Fibroblast of skin of right biceps (primary cell): ENCODE results near the gene CFP.
"Not testable (repeated sequence)": the region's sequence is repeated elsewhere in the genome, so short reads cannot be mapped to it uniquely, and the experiment has no call there.

Source experiments
- DNase-seq: peaks from one replicate; pipeline ENCODE4 v3.0.0-alpha.2; 2013

Gene CFP

GRCh38 chrX:47637546-47638195 lies 7.9 kb upstream of the CFP start:
- DNase-seq: no peak

GRCh38 chrX:47634871-47635575 lies 5.3 kb upstream of the CFP start:
- no peak for DNase-seq

GRCh38 chrX:47633689-47634590 lies 4.2 kb upstream of the CFP start:
- no peak for DNase-seq

GRCh38 chrX:47632666-47633065 lies 2.9 kb upstream of the CFP start:
- DNase-seq: no peak

GRCh38 chrX:47631676-47632075 lies 1.9 kb upstream of the CFP start:
- no peak for DNase-seq

GRCh38 chrX:47628982-47629381 lies 748 bp downstream of the CFP start:
- no peak for DNase-seq

GRCh38 chrX:47625365-47625764 lies 4.4 kb downstream of the CFP start:
- DNase-seq: no peak

GRCh38 chrX:47623540-47624027 lies 6.1 kb downstream of the CFP start:
- DNase-seq: peak; percentile 76

- DNase-seq: no peak
These were observed 7.9 kb downstream of the CFP start for GRCh38 chrX:47621851-47622250.

GRCh38 chrX:47620303-47620685 lies 9.4 kb downstream of the CFP start:
- no peak for DNase-seq

GRCh38 chrX:47619486-47620302 lies 10.0 kb downstream of the CFP start, which contains the start of gene SYN1:
Gene SYN1, minus strand, starts transcription at chrX:47619857. Its CDS starts 129 bp downstream, at chrX:47619728.
- DNase-seq: peak; percentile 80

GRCh38 chrX:47618923-47619485 lies 10.7 kb downstream of the CFP start:
- DNase-seq: no peak

- DNase-seq: no peak
These were observed 15.1 kb downstream of the CFP start for GRCh38 chrX:47614618-47615017.

- DNase-seq: no peak
These were observed 16.6 kb downstream of the CFP start for GRCh38 chrX:47613082-47613481.

- no peak for DNase-seq
These were observed 17.3 kb downstream of the CFP start for GRCh38 chrX:47612418-47612817.

GRCh38 chrX:47611926-47612325 lies 17.8 kb downstream of the CFP start:
- DNase-seq: no peak

GRCh38 chrX:47611489-47611888 lies 18.2 kb downstream of the CFP start:
- no peak for DNase-seq

GRCh38 chrX:47610511-47610910 lies 19.2 kb downstream of the CFP start:
- no peak for DNase-seq

- DNase-seq: no peak
These were observed 21.5 kb downstream of the CFP start for GRCh38 chrX:47608130-47608810.

- DNase-seq: no peak
These were observed 22.6 kb downstream of the CFP start for GRCh38 chrX:47607091-47607490.

- no peak for DNase-seq
These were observed 24.7 kb downstream of the CFP start for GRCh38 chrX:47605024-47605423.

- not testable (repeated sequence) for DNase-seq
These were observed 26.6 kb downstream of the CFP start for GRCh38 chrX:47603125-47603524.
